ENCODE data around the gene KIAA1671.

KIAA1671 gene

GRCh38 chr22:25048659-25049647 lies 96.4 kb downstream of the KIAA1671 start:
- peak; percentile 78 for DNase-seq

DNA sequence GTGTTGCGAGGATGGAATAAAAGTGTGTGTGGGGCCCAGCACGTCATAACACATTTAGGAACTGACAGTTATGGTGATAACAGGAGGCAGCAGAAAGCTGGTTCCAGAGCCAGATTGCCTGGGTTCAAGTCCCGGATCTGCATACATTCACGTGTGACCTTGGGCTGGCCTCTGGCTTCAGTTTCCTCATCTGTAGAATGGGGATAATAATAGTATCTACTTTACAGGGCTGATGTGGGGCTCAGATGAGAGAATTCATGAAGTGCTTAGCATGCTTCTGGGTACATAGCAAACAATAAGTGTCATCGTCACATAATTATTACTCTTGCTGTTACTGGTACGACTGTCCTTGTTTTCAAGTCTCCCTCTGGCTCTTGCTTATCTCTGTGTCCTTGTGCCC lies 97.3 kb downstream of the KIAA1671 start:
- DNase-seq, result no peak

- no peak for DNase-seq
These were observed 98.0 kb downstream of the KIAA1671 start for GRCh38 chr22:25050566-25050965.

DNA sequence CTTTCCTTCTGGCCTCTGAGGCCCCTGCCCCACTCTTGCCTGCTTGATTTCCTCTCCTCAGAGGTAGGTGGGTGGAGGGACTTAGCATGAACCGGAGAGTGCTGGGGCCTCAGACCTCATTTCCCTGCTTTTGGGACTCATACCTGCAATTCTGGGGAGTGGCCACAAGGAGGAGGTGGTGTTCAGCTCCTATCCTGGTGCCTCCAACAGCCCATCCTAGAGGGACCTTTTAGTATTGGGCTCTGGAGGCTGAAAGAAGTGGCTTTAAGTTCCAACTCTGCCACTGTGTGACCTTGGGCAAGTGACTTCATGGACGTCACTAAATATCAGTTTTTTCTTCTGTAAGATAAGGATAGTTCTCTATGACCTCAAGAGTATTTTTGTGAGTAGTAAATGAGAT lies 98.6 kb downstream of the KIAA1671 start:
- DNase-seq, result no peak

DNA sequence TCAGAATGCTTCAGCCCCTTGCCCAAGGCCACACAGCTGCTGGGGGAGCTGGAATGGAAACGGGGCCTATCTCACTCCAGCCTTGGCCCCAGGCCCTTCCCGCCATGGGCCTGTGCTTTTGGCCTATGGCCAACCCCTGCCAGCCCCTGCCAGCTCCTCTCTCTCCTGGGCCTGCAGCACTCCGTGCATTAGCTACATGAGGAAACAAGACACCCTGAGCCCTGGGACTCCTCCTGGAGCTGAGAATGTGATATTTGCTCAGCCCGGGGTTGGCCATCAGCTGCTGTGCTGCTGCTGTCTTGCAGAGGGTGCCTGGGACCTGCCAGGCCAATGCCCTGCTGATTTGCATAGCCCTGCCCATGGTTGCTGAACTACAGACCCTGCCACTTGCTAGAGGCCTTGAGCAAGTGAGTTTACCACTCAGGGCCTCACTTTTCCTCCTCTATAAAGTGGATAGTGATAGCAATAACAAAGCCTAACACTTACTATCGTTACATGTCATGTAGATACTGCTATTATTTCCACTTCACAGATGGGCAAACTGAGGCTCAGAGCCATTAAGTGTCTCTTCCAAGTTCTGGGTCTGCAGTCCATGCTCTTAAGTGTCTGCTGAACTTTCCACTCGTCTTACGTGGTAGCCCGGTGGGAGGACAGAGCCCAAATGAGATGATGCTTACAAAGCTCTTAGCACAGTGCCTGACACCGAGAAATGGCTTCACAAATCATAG lies 99.6 kb downstream of the KIAA1671 start:
- DNase-seq, result no peak

DNA sequence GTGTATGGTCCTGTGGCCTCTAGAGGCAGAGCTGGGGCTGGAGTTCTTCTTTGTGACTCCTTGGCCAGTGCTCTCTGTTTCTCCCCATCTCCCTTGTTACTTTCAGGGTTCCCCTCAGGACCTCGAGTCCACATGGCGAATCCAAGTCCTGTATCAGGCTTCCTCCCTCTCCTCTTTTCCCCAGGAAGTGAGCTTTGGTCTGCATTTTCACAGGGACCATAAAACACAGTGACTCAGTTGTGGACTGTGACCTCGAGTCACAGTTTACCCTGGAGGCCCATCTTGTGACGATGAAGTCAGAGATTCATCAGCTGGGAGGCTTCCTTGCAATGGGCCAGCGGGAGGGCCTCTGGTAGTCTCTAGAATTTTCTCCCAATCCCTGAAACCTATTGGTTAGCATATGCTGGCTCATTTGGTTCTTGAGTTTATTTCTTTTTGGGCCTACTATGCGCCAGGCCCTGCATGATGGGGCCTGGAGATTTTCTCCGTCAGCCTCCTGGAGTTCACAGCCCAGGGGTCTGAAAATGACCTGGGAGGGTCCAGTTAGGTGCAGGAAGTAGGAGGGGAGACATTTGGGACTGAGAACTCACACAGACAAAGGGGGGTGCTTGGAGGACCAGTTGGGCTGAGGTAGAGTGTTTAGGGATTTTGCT lies 100.8 kb downstream of the KIAA1671 start:
- DNase-seq, result no peak

- DNase-seq, result no peak
These were observed 102.5 kb downstream of the KIAA1671 start for GRCh38 chr22:25054943-25055511.

DNA sequence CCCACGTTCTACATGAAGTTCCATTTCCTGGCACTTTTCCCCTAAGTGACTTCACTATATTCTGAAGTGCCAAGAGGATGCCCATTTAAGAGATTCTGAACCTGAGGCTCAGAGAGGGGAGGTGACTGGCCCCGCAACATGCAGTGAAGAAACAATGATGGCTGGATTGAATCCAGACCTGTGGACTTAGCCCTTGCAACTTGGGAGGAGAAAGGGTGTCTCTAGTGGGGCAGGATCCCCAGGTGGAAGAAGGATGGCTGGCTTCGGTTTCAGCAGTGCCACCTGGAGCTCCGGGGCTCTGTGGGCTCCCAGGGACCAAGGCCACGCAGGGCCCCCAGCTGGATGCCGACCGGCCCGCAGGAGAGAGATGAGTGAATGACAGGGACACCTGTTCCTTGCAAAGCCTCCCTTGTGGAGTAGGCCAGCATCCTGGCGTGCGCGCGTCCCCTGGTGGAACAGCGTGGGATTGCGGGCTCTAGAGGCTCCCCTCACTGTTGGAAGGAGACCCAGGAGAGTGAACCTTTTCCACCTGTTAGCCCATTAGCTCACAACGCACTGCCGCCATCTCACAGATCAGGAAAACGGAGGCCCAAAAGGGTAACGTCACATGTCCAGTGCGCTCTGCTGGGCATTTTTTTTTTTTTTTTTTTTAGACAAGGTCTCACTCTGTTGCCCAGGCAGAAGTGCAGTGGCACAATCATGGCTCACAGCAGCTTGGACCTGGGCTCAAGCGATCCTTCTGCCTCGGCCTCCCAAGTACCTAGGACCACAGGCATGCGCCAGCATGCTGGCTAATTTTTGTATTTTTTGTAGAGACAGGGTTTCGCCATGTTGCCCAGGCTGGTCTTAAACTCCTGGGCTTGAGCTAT lies 104.7 kb downstream of the KIAA1671 start:
- DNase-seq, result peak; percentile 88

DNA sequence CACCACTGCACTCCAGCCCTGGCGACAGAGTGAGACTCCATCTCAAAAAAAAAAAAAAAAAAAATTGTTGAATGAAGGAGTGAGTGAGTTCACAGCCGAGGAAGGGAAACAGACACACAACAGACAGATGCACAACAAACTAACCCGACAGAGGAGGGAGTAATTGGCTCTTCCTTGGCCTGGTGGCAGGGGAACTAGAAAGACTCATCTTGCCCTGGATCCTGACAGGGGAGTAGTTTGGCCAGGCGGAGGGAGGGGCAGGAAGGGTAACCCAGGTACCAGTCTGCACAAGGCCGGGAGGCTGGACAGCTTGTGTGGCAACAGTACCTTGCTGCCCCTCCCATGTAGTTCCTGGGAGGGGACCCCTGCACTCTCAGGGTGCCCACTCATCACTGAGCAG lies 106.9 kb downstream of the KIAA1671 start:
- no peak for DNase-seq

DNA sequence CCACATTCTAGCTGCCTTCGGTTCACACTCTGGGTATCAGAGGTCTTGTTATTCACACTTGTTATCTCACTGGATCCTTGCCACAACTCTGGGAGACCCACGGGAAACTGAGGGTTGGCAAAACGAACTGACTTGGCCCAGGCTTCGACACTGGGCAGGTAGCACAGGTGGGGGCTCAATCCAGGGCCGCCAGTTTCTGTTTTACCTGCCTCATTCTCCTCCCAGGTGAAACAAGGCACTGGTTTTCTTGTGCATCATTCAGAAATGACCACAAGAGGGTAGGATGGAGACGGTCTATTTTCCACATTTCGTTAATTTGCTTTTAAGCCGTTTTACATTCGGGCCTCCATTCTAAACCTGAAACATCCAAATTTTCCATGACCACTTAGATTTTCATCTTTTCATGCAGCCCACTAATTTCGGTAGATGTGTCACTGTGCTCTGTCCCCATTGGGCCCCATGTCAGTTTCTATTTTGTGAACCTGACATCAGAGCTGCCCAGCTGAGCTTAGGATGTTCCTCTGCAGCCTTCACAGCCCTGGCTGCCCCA lies 108.1 kb downstream of the KIAA1671 start:
- no peak for DNase-seq

- no peak for DNase-seq
These were observed 108.6 kb downstream of the KIAA1671 start for GRCh38 chr22:25061134-25061533.

- DNase-seq, result no peak
These were observed 109.3 kb downstream of the KIAA1671 start for GRCh38 chr22:25061605-25062376.

- no peak for DNase-seq
These were observed 110.0 kb downstream of the KIAA1671 start for GRCh38 chr22:25062386-25063085.

DNA sequence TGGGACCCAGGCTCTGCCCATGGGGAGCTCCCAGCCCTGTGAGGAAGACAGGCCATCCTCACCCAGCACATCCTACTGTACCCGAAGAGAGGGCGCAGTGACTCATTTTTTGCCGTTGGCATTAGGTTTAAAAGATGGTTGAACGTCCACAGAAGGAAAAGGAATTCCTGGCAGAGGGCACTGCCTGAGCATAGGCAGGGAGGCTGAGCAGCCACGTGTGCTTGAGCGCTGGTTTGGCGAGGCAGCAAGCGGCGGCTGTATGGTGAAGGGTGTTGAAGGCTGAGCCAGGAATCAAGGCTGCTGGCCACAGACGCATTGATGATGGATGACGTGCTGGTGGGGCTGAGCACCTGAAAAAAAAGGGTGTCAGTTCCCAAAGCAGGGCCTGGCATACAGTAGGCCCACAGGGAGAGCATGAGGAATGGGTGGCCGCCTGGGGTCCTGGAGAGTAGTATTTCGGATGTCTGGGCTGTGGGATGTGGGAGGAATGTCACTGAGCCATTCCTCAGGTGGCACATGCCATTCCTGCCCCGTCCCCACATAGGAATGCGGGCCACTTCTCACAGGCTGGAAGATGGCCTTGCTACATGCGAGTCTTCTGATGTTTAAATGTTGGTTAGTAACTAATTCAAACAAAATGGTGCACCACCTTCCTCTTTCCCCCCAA lies 112.5 kb downstream of the KIAA1671 start:
- DNase-seq, result no peak

- DNase-seq, result no peak
These were observed 114.4 kb downstream of the KIAA1671 start for GRCh38 chr22:25066861-25067435.

DNA sequence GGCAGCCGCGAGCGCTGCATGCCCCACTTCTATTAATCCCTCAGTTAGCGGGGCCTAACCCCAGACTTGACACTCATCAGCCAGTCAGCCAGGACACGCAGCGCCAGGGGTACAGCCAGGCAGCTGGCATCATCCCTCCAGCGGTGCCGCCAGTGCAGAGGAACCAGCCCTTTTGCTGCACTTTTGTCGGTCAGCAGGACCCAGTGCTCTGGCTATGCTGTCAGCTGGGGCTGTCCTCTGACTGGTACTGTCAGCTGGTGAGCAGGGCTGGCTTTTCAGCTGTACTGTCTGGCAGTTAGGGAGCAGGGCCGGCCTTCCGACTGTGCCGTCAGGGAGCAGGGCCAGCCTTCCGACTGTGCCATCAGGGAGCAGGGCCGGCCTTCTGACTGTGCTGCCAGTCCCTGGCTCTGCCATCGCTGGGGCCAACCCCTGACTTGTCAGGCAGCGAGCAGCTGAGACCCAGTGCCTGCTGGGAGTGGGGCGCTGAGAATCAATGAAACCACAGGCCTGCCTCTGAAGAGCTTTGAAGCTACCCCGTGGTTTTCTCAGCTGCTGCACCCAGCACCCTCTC lies 115.4 kb downstream of the KIAA1671 start:
- peak; percentile 52 for DNase-seq

- no peak for DNase-seq
These were observed 116.2 kb downstream of the KIAA1671 start for GRCh38 chr22:25068707-25069106.

DNA sequence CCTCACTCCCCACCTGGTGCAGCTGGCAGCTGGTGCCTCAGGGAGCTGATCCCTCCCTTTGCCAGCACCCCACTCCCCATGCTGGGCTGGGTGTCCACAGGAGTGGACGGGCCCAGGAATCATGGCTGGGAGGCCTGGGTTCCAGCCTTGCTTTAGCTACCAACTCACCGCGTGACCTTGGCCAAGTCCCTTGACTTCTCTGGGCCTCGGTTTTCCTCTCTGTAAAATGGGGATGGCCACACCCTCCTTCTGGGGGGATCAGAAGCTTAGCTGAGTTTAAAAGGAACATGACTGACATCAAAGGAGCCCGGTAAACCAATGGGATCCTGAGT lies 116.9 kb downstream of the KIAA1671 start:
- no peak for DNase-seq

Measured in eye (tissue), 1 donor.